Hematopoietic multipotent progenitor cell treated with erythropoietin and hydrocortisone succinate and interleukin-3 and kit ligand, for 8 days (in vitro differentiated cells): ENCODE results near the gene ZNF236.
"Not testable (repeated sequence)": the region's sequence is repeated elsewhere in the genome, so short reads cannot be mapped to it uniquely, and the experiment has no call there.

Experiments used
- DNase-seq: peaks from one replicate; pipeline ENCODE4 v3.0.0-alpha.2; 2015

ZNF236 gene

DNA sequence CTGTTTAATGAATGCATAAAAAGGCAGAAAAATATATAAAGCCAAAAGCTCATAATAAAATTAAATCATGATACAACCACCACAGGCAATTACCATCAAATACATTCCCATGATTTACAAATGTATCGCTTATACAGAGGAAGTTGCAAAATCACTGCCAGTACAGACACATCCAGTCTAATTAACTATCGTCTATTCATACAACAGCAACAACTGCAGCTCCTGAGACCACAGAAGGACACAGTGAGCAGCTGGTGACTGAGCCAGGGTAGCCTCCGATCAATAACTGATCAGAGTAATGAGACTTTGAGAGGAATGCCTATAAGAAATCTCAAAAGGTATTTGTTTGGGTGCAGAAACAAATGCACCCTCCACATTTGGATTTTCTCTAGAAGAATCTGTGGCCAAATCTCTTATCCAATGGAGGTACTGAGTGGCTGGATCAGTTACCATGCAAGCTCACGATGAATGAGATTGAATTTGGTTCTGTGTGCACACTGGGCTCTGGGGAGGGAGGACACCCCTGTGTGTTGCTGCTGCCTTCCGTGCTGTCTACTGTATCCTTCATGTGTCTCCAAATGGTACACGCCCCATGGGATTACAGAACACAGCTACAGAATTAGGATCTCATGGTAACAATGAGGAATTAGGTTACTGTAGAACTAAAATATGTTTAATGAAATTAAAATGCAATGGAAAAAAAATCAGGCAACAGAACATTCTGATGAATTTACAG lies 190.6 kb downstream of the ZNF236 start:
- no peak for DNase-seq

GRCh38 chr18:77013811-77014521 lies 191.6 kb downstream of the ZNF236 start:
- DNase-seq: no peak

GRCh38 chr18:77014538-77014937 lies 192.2 kb downstream of the ZNF236 start:
- no peak for DNase-seq

- no peak for DNase-seq
These were observed 192.8 kb downstream of the ZNF236 start for GRCh38 chr18:77015169-77015568.

- no peak for DNase-seq
These were observed 193.7 kb downstream of the ZNF236 start for GRCh38 chr18:77015771-77016710.

DNA sequence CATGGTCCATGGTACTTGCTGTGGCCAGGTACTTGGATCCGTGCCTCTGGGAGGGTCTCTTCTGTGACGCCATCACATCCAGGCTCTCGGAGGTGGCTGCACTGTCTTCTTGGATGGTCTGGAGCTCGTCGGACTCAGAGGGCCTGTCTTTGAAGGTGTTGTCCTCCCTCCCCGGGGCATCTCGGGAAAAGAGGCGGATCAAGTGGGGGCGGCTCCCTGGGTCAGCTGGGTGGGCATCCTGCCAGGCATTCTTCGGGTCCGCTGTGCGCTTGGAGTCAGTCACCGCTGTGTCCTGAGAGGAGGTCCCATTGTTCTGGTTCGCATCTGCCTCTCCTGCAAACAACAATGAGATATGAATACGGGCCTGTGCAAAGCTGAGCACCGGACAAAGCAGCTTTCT lies 194.6 kb downstream of the ZNF236 start:
- no peak for DNase-seq

- no peak for DNase-seq
These were observed 195.0 kb downstream of the ZNF236 start for GRCh38 chr18:77017355-77017754.

GRCh38 chr18:77018650-77019049 lies 196.3 kb downstream of the ZNF236 start:
- DNase-seq: not testable (repeated sequence)

GRCh38 chr18:77019641-77020040 lies 197.3 kb downstream of the ZNF236 start:
- no peak for DNase-seq
